HEK293 (cell line): ENCODE measurements around the gene ALOX15.

Experiments
- KLF1 ChIP-seq: fragments of 450-650 bp; formaldehyde crosslinking; IDR thresholded peaks from 2 replicates; pipeline ENCODE4 v1.5.1; 2016; ENCODE audit warnings: missing biosample characterization, missing genetic modification characterization
- KLF8 ChIP-seq: fragments of 450-650 bp; formaldehyde crosslinking; IDR thresholded peaks from 2 replicates; pipeline ENCODE4 v1.5.1; 2016; ENCODE audit warnings: missing biosample characterization, missing genetic modification characterization
- TRIM28 ChIP-seq: IDR thresholded peaks from 2 replicates; pipeline ENCODE4 v1.6.1; 2011; ENCODE audit warnings: low read length, control low read depth, borderline replicate concordance
- ZBTB21 ChIP-seq: fragments of 450-650 bp; formaldehyde crosslinking; IDR thresholded peaks from 2 replicates; pipeline ENCODE4 v1.5.1; 2017; ENCODE audit warnings: missing biosample characterization, missing genetic modification characterization
- ZNF121 ChIP-seq: fragments of 450-650 bp; formaldehyde crosslinking; IDR thresholded peaks from 2 replicates; pipeline ENCODE4 v1.5.1; 2016; ENCODE audit warnings: missing biosample characterization, missing genetic modification characterization
- ZNF140 ChIP-seq: fragments of 450-650 bp; formaldehyde crosslinking; IDR thresholded peaks from 2 replicates; pipeline ENCODE4 v1.5.1; 2016; ENCODE audit warnings: missing biosample characterization, missing genetic modification characterization
- ZNF157 ChIP-seq: fragments of 450-650 bp; formaldehyde crosslinking; IDR thresholded peaks from 2 replicates; pipeline ENCODE4 v1.5.1; 2016; ENCODE audit warnings: missing biosample characterization, missing genetic modification characterization
- ZNF16 ChIP-seq: fragments of 450-650 bp; formaldehyde crosslinking; IDR thresholded peaks from 2 replicates; pipeline ENCODE4 v1.5.1; 2016; ENCODE audit warnings: low read depth, missing biosample characterization, missing genetic modification characterization
- ZNF174 ChIP-seq: fragments of 450-650 bp; formaldehyde crosslinking; IDR thresholded peaks from 2 replicates; pipeline ENCODE4 v1.5.0; 2017; ENCODE audit warnings: missing biosample characterization, mild to moderate bottlenecking, missing genetic modification characterization
- ZNF175 ChIP-seq: fragments of 450-650 bp; formaldehyde crosslinking; IDR thresholded peaks from 2 replicates; pipeline ENCODE4 v1.5.1; 2016; ENCODE audit warnings: missing biosample characterization, missing genetic modification characterization
- ZNF19 ChIP-seq: fragments of 450-650 bp; formaldehyde crosslinking; IDR thresholded peaks from 2 replicates; pipeline ENCODE4; 2016; ENCODE audit warnings: missing biosample characterization, missing genetic modification characterization, low read depth
- ZNF2 ChIP-seq: fragments of 450-650 bp; formaldehyde crosslinking; IDR thresholded peaks from 2 replicates; pipeline ENCODE4 v1.5.1; 2016; ENCODE audit warnings: missing biosample characterization, missing genetic modification characterization
- ZNF202 ChIP-seq: fragments of 450-650 bp; formaldehyde crosslinking; IDR thresholded peaks from 2 replicates; pipeline ENCODE4 v1.5.1; 2016; ENCODE audit warnings: missing biosample characterization, missing genetic modification characterization, borderline replicate concordance
- ZNF239 ChIP-seq: fragments of 450-650 bp; formaldehyde crosslinking; IDR thresholded peaks from 2 replicates; pipeline ENCODE4 v1.5.1; 2016; ENCODE audit warnings: missing biosample characterization, missing genetic modification characterization
- ZNF248 ChIP-seq: fragments of 450-650 bp; formaldehyde crosslinking; IDR thresholded peaks from 2 replicates; pipeline ENCODE4 v1.5.1; 2017; ENCODE audit warnings: missing biosample characterization, missing genetic modification characterization
- ZNF311 ChIP-seq: fragments of 450-650 bp; formaldehyde crosslinking; IDR thresholded peaks from 2 replicates; pipeline ENCODE4 v1.5.1; 2017; ENCODE audit warnings: missing biosample characterization, missing genetic modification characterization, borderline replicate concordance
- ZNF341 ChIP-seq: fragments of 450-650 bp; formaldehyde crosslinking; IDR thresholded peaks from 2 replicates; pipeline ENCODE4; 2016; ENCODE audit warnings: low read depth, missing biosample characterization, missing genetic modification characterization
- ZNF404 ChIP-seq: fragments of 450-650 bp; formaldehyde crosslinking; IDR thresholded peaks from 2 replicates; pipeline ENCODE4 v1.5.1; 2017; ENCODE audit warnings: missing biosample characterization, missing genetic modification characterization
- ZNF426 ChIP-seq: fragments of 450-650 bp; formaldehyde crosslinking; IDR thresholded peaks from 2 replicates; pipeline ENCODE4 v1.5.1; 2017; ENCODE audit warnings: missing biosample characterization, missing genetic modification characterization, mild to moderate bottlenecking, inconsistent platforms, moderate library complexity
- ZNF501 ChIP-seq: fragments of 450-650 bp; formaldehyde crosslinking; IDR thresholded peaks from 2 replicates; pipeline ENCODE4 v1.5.1; 2016; ENCODE audit warnings: missing biosample characterization, missing genetic modification characterization
- ZNF529 ChIP-seq: fragments of 450-650 bp; formaldehyde crosslinking; IDR thresholded peaks from 2 replicates; pipeline ENCODE4 v1.5.1; 2017; ENCODE audit warnings: missing genetic modification characterization, missing biosample characterization; ENCODE audit not compliant: insufficient replicate concordance
- ZNF548 ChIP-seq: fragments of 450-650 bp; formaldehyde crosslinking; IDR thresholded peaks from 2 replicates; pipeline ENCODE4 v1.5.1; 2016; ENCODE audit warnings: missing biosample characterization, missing genetic modification characterization
- ZNF585B ChIP-seq: fragments of 450-650 bp; formaldehyde crosslinking; IDR thresholded peaks from 2 replicates; pipeline ENCODE4 v1.5.1; 2016; ENCODE audit warnings: missing biosample characterization, missing genetic modification characterization
- ZNF596 ChIP-seq: fragments of 450-650 bp; IDR thresholded peaks from 2 replicates; pipeline ENCODE4 v1.5.0; 2018; ENCODE audit warnings: missing biosample characterization, mild to moderate bottlenecking, missing genetic modification characterization, moderate library complexity
- ZNF629 ChIP-seq: fragments of 450-650 bp; formaldehyde crosslinking; IDR thresholded peaks from 2 replicates; pipeline ENCODE4 v1.5.1; 2017; ENCODE audit warnings: missing biosample characterization, missing genetic modification characterization
- ZNF660 ChIP-seq: fragments of 450-650 bp; IDR thresholded peaks from 2 replicates; pipeline ENCODE4 v1.5.1; 2018; ENCODE audit warnings: missing biosample characterization, mild to moderate bottlenecking, missing genetic modification characterization
- ZNF785 ChIP-seq: fragments of 450-650 bp; formaldehyde crosslinking; IDR thresholded peaks from 2 replicates; pipeline ENCODE4 v1.5.1; 2016; ENCODE audit warnings: missing biosample characterization, missing genetic modification characterization
- ZSCAN30 ChIP-seq: fragments of 450-650 bp; IDR thresholded peaks from 2 replicates; pipeline ENCODE4 v1.5.1; 2018; ENCODE audit warnings: missing biosample characterization, mild to moderate bottlenecking, missing genetic modification characterization, moderate library complexity
- TF ChIP-seq, protein P1 (sequence below): fragments of 450-650 bp; formaldehyde crosslinking; IDR thresholded peaks from 2 replicates; pipeline ENCODE4 v1.5.1; 2016; ENCODE audit warnings: missing biosample characterization, missing genetic modification characterization
- TF ChIP-seq, protein P2 (sequence below): fragments of 450-650 bp; formaldehyde crosslinking; IDR thresholded peaks from 2 replicates; pipeline ENCODE4 v1.5.1; 2017; ENCODE audit warnings: missing biosample characterization, missing genetic modification characterization
- TF ChIP-seq, protein P3 (sequence below): fragments of 450-650 bp; formaldehyde crosslinking; IDR thresholded peaks from 2 replicates; pipeline ENCODE4 v1.5.1; 2016; ENCODE audit warnings: missing biosample characterization, missing genetic modification characterization
- TF ChIP-seq, protein P4 (sequence below): fragments of 450-650 bp; formaldehyde crosslinking; IDR thresholded peaks from 2 replicates; pipeline ENCODE4 v1.5.1; 2017; ENCODE audit warnings: missing biosample characterization, missing genetic modification characterization
- TF ChIP-seq, protein P5 (sequence below): sonication (generic); formaldehyde crosslinking; IDR thresholded peaks from 2 replicates; pipeline ENCODE4 v1.8.1; 2022; ENCODE audit warnings: mild to moderate bottlenecking, moderate library complexity, missing genetic modification reagents

ALOX15 gene

DNA sequence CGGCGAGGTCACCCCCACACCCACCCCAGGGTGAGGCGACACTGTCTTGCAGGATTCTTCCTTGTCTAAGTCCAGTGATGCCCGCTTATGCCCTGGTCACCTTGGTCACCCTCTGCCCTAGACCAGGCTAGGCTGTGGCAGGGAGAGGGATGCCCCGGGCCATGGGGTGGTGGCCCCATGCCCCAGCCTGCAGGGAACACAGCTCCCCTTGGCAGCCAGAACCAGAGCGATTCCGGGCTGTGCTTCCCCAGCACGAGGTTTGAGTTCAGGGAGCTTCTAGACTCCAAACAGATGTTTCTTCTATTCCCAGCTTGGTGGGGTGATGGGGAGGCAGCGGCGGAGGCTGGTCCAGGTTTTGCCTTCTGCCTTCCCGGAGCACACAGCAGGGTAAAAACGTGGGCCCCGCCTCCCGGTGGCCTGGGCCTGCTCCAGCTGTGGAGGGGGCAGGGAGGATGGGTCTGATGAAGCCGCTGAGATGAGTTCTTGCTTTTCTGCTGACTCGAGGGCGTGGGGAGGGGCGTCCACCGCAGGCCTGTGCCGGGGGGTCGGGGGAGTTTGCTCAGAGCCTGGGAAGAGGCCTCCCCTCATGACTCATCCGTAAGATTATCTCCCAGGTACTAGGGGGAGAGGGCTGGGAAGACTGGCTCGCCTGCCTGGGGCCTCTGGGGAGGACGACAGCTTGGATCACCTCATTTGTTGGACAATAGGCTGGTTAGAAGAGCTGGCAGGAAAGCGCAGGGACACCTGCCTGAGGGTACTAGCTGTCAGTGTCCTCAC lies 41.8 kb downstream of the ALOX15 start (continued):
- TF ChIP-seq, protein P1, sequence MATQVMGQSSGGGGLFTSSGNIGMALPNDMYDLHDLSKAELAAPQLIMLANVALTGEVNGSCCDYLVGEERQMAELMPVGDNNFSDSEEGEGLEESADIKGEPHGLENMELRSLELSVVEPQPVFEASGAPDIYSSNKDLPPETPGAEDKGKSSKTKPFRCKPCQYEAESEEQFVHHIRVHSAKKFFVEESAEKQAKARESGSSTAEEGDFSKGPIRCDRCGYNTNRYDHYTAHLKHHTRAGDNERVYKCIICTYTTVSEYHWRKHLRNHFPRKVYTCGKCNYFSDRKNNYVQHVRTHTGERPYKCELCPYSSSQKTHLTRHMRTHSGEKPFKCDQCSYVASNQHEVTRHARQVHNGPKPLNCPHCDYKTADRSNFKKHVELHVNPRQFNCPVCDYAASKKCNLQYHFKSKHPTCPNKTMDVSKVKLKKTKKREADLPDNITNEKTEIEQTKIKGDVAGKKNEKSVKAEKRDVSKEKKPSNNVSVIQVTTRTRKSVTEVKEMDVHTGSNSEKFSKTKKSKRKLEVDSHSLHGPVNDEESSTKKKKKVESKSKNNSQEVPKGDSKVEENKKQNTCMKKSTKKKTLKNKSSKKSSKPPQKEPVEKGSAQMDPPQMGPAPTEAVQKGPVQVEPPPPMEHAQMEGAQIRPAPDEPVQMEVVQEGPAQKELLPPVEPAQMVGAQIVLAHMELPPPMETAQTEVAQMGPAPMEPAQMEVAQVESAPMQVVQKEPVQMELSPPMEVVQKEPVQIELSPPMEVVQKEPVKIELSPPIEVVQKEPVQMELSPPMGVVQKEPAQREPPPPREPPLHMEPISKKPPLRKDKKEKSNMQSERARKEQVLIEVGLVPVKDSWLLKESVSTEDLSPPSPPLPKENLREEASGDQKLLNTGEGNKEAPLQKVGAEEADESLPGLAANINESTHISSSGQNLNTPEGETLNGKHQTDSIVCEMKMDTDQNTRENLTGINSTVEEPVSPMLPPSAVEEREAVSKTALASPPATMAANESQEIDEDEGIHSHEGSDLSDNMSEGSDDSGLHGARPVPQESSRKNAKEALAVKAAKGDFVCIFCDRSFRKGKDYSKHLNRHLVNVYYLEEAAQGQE (tag by site-specific recombination) = no peak
- TF ChIP-seq ZNF19 (tag by site-specific recombination) (no peak), ZNF202 (no peak), ZNF2 (tag by site-specific recombination) (no peak), ZNF660 (tag by site-specific recombination) (no peak), ZNF785 (no peak), TRIM28 (no peak), ZNF175 (tag by site-specific recombination) (no peak), ZNF248 (tag by site-specific recombination) (no peak), ZNF596 (tag by site-specific recombination) (no peak), ZNF239 (tag by site-specific recombination) (no peak), ZBTB21 (tag by site-specific recombination) (0 out of 2 replicates have a peak, but pooled peaks have one; percentile 13), ZNF629 (tag by site-specific recombination) (no peak), ZNF426 (tag by site-specific recombination) (no peak), ZNF341 (peak; percentile 66), ZNF548 (tag by site-specific recombination) (no peak), ZNF16 (no peak), ZSCAN30 (no peak), ZNF585B (tag by site-specific recombination) (no peak), ZNF501 (no peak), KLF8 (tag by site-specific recombination) (peak; percentile 62), ZNF404 (tag by site-specific recombination) (no peak), ZNF529 (tag by site-specific recombination) (no peak), ZNF174 (tag by site-specific recombination) (no peak), ZNF121 (tag by site-specific recombination) (no peak), ZNF311 (no peak), ZNF140 (tag by site-specific recombination) (no peak), KLF1 (tag by site-specific recombination) (peak; percentile 71), ZNF157 (tag by site-specific recombination) (no peak)
- TF ChIP-seq, protein P2, sequence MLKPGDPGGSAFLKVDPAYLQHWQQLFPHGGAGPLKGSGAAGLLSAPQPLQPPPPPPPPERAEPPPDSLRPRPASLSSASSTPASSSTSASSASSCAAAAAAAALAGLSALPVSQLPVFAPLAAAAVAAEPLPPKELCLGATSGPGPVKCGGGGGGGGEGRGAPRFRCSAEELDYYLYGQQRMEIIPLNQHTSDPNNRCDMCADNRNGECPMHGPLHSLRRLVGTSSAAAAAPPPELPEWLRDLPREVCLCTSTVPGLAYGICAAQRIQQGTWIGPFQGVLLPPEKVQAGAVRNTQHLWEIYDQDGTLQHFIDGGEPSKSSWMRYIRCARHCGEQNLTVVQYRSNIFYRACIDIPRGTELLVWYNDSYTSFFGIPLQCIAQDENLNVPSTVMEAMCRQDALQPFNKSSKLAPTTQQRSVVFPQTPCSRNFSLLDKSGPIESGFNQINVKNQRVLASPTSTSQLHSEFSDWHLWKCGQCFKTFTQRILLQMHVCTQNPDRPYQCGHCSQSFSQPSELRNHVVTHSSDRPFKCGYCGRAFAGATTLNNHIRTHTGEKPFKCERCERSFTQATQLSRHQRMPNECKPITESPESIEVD (tag by site-specific recombination) = no peak
- TF ChIP-seq, protein P3, sequence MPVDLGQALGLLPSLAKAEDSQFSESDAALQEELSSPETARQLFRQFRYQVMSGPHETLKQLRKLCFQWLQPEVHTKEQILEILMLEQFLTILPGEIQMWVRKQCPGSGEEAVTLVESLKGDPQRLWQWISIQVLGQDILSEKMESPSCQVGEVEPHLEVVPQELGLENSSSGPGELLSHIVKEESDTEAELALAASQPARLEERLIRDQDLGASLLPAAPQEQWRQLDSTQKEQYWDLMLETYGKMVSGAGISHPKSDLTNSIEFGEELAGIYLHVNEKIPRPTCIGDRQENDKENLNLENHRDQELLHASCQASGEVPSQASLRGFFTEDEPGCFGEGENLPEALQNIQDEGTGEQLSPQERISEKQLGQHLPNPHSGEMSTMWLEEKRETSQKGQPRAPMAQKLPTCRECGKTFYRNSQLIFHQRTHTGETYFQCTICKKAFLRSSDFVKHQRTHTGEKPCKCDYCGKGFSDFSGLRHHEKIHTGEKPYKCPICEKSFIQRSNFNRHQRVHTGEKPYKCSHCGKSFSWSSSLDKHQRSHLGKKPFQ (tag by site-specific recombination) = no peak
- TF ChIP-seq, protein P4, sequence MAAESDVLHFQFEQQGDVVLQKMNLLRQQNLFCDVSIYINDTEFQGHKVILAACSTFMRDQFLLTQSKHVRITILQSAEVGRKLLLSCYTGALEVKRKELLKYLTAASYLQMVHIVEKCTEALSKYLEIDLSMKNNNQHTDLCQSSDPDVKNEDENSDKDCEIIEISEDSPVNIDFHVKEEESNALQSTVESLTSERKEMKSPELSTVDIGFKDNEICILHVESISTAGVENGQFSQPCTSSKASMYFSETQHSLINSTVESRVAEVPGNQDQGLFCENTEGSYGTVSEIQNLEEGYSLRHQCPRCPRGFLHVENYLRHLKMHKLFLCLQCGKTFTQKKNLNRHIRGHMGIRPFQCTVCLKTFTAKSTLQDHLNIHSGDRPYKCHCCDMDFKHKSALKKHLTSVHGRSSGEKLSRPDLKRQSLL (tag by site-specific recombination) = no peak
- TF ChIP-seq, protein P5, sequence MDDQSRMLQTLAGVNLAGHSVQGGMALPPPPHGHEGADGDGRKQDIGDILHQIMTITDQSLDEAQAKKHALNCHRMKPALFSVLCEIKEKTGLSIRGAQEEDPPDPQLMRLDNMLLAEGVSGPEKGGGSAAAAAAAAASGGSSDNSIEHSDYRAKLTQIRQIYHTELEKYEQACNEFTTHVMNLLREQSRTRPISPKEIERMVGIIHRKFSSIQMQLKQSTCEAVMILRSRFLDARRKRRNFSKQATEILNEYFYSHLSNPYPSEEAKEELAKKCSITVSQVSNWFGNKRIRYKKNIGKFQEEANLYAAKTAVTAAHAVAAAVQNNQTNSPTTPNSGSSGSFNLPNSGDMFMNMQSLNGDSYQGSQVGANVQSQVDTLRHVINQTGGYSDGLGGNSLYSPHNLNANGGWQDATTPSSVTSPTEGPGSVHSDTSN (CRISPR knock-in tag) = 0 out of 2 replicates have a peak, but pooled peaks have one; percentile 27
